HL-60 (cell line): ENCODE measurements around the gene MMP12.

Experiments
- DNase-seq, 2 experiments: peaks; one replicate each; pipeline ENCODE4 v3.0.0-alpha.2; 2010 to 2020; ENCODE audit warnings: low read depth in 1 of 2, low spot score in 1 of 2
- H3K27ac ChIP-seq: fragments of 250-450 bp; sonication (Bioruptor Pico); replicated peaks from 2 replicates; pipeline ENCODE4 v1.5.1; 2020; ENCODE audit warnings: mild to moderate bottlenecking, moderate library complexity
- H3K27me3 ChIP-seq: fragments of 250-450 bp; sonication (Bioruptor Pico); 2 replicates; pipeline ENCODE4 v1.5.1; 2021; ENCODE audit warnings: mild to moderate bottlenecking, moderate library complexity; ENCODE audit not compliant: insufficient read depth, poor library complexity, severe bottlenecking
- H3K4me3 ChIP-seq: replicated peaks from 2 replicates; pipeline ENCODE4 v1.5.1; 2011; ENCODE audit warnings: mild to moderate bottlenecking, control low read depth, low read length; ENCODE audit not compliant: insufficient read depth
- GABPA ChIP-seq: IDR thresholded peaks from 2 replicates; pipeline ENCODE4 v1.6.1; 2012; ENCODE audit warnings: low read depth
- POLR2AphosphoS5 ChIP-seq: IDR thresholded peaks from 2 replicates; pipeline ENCODE4 v1.6.1; 2012; ENCODE audit warnings: low read depth
- REST ChIP-seq: IDR thresholded peaks from 2 replicates; pipeline ENCODE4 v1.6.1; 2012; ENCODE audit warnings: low read depth; ENCODE audit not compliant: insufficient replicate concordance
- SPI1 ChIP-seq: IDR thresholded peaks from 2 replicates; pipeline ENCODE4 v1.6.1; 2012; ENCODE audit warnings: low read depth, mild to moderate bottlenecking, borderline replicate concordance
- TF ChIP-seq, protein P1 (sequence below): IDR thresholded peaks from one replicate; pipeline ENCODE4 v1.5.1; 2011; ENCODE audit warnings: low read length, control low read depth, inconsistent platforms; ENCODE audit not compliant: insufficient read depth

MMP12 gene

GRCh38 chr11:102915044-102915375 lies 40.2 kb upstream of the MMP12 start:
- H3K27me3 ChIP-seq: no peaks in the 10 kb centered on the region
- TF ChIP-seq POLR2AphosphoS5 (no peak), REST (no peak), SPI1 (no peak), GABPA (no peak)
- TF ChIP-seq, protein P1, sequence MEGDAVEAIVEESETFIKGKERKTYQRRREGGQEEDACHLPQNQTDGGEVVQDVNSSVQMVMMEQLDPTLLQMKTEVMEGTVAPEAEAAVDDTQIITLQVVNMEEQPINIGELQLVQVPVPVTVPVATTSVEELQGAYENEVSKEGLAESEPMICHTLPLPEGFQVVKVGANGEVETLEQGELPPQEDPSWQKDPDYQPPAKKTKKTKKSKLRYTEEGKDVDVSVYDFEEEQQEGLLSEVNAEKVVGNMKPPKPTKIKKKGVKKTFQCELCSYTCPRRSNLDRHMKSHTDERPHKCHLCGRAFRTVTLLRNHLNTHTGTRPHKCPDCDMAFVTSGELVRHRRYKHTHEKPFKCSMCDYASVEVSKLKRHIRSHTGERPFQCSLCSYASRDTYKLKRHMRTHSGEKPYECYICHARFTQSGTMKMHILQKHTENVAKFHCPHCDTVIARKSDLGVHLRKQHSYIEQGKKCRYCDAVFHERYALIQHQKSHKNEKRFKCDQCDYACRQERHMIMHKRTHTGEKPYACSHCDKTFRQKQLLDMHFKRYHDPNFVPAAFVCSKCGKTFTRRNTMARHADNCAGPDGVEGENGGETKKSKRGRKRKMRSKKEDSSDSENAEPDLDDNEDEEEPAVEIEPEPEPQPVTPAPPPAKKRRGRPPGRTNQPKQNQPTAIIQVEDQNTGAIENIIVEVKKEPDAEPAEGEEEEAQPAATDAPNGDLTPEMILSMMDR: no peak
- H3K4me3 ChIP-seq: no peak overlapping the region
- no peak overlapping the region for H3K27ac ChIP-seq
- no peak for DNase-seq

GRCh38 chr11:102914238-102915043 lies 39.7 kb upstream of the MMP12 start:
- Histone ChIP-seq H3K27ac (no peak overlapping the region), H3K4me3 (no peak overlapping the region), H3K27me3 (no peaks in the 10 kb centered on the region)
- TF ChIP-seq REST (no peak), SPI1 (no peak)
- TF ChIP-seq, protein P1: peak; percentile 49
- peak in 1 of 2 experiments; percentile 9 for DNase-seq

DNA sequence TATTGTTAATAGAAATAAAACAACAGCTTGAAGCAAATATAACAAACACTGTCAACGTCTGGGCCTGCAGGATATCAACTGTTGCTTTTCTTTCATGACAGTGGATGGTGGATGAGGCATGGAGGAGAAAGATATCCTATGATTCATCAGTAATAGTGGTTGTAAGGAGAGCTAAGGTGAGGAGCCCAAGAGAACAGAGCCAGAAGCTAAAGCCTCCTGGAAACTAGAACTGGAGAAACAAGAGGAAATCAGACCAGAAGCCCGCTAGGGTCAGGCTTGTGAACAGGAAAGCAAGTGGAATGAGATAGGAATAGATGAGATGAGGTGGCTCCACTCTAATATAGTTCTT lies 37.7 kb upstream of the MMP12 start:
- no peak for DNase-seq
- no peak overlapping the region for H3K27ac ChIP-seq
- H3K27me3 ChIP-seq: no peaks in the 10 kb centered on the region
- TF ChIP-seq GABPA: no peak
- TF ChIP-seq, protein P1: no peak
- no peak for TF ChIP-seq POLR2AphosphoS5
- no peak for TF ChIP-seq REST
- no peak for TF ChIP-seq SPI1
- H3K4me3 ChIP-seq: no peak overlapping the region
